GM12878 (cell line): ENCODE results near the gene OR2AJ1. TPM values are rescaled to one million over a fixed set of nuclear protein-coding genes. Genes with fewer than 3 reads are reported as not detected.

Source experiments
- ATAC-seq: fragments of 200-7000 bp; cut with Tn5 transposase; 3 replicates; pipeline ENCODE4 v1.9.1; 2020; ENCODE audit warnings: mild to moderate bottlenecking, moderate library complexity
- BruUV-seq: library from RNA; stranded (reverse); fragments of 400-500 nt; replicated peaks from 2 replicates; lab custom pipeline; 2021; lab: Mats Ljungman, UMichigan
- CTCF ChIA-PET: fragments of 300-600 bp; sonication (Branson Sonifier 250); formaldehyde crosslinking; extraction: SDS; loops from one replicate; lab custom pipeline; 2021; ENCODE audit warnings: inconsistent platforms; lab: Yijun Ruan, JAX
- POLR2A ChIA-PET: fragments of 350-600 bp; formaldehyde crosslinking; extraction: SDS; loops from one replicate; lab custom pipeline; 2021; ENCODE audit warnings: inconsistent platforms; lab: Charles Lee
- RAD21 ChIA-PET: fragments of 300-600 bp; sonication (Branson Sonifier 250); formaldehyde crosslinking; loops from one replicate; lab custom pipeline; 2023; ENCODE audit warnings: antibody characterized with exemption; ENCODE audit not compliant: unreplicated experiment; lab: Charles Lee
- SMC1A ChIA-PET: fragments of 300-600 bp; sonication (Branson Sonifier 250); formaldehyde crosslinking; loops from one replicate; lab custom pipeline; 2023; ENCODE audit not compliant: unreplicated experiment, uncharacterized antibody; lab: Charles Lee
- DNase-seq: peaks from one replicate; pipeline ENCODE4 v3.0.0-alpha.2; 2011; ENCODE audit warnings: low read depth, low spot score
- FAIRE-seq: peaks from 3 replicates; lab custom pipeline; 2011; peaks lifted over from hg19 to GRCh38; lab: Jason Lieb, UNC
- H2AFZ ChIP-seq: 2 replicates; pipeline ENCODE4 v1.6.0; 2011; ENCODE audit warnings: low read depth, low read length, control low read depth; ENCODE audit not compliant: control insufficient read depth
- H3K27ac ChIP-seq: 2 replicates; pipeline ENCODE4 v1.5.1; 2011; ENCODE audit warnings: control low read depth; ENCODE audit not compliant: control insufficient read depth, insufficient read depth
- H3K27me3 ChIP-seq, 2 experiments: replicated peaks in 1 of 2; 2 replicates each; pipeline versions ENCODE4 v1.6.0 to v1.6.1; 2011; ENCODE audit warnings: low read length in 1 of 2; ENCODE audit not compliant: control insufficient read depth in 2 of 2, insufficient read depth in 2 of 2
- H3K36me3 ChIP-seq, 2 experiments: 2 replicates each; pipeline ENCODE4 v1.5.1; 2011; ENCODE audit warnings: low read length in 1 of 2; ENCODE audit not compliant: control insufficient read depth in 2 of 2, insufficient read depth in 2 of 2
- H3K4me1 ChIP-seq: 2 replicates; pipeline ENCODE4 v1.6.1; 2011; ENCODE audit warnings: mild to moderate bottlenecking, low read length, moderate library complexity, mixed read lengths; ENCODE audit not compliant: control insufficient read depth, insufficient read depth
- H3K4me2 ChIP-seq: 2 replicates; pipeline ENCODE4 v1.6.0; 2011; ENCODE audit warnings: control low read depth; ENCODE audit not compliant: control insufficient read depth, insufficient read depth
- H3K4me3 ChIP-seq: fragments of 200-600 bp; sonication (generic); 2 replicates; pipeline ENCODE4 v1.5.1; 2016
- H3K79me2 ChIP-seq: 2 replicates; pipeline ENCODE4 v1.6.0; 2011; ENCODE audit warnings: low read length; ENCODE audit not compliant: control insufficient read depth, insufficient read depth
- H3K9ac ChIP-seq: 2 replicates; pipeline ENCODE4 v1.8.0; 2011; ENCODE audit warnings: low read length, control low read depth, mixed read lengths; ENCODE audit not compliant: control insufficient read depth, insufficient read depth
- H3K9me3 ChIP-seq: replicated peaks from 3 replicates; pipeline ENCODE4 v1.5.1; 2011; ENCODE audit warnings: mild to moderate bottlenecking, low read length; ENCODE audit not compliant: control insufficient read depth, insufficient read depth
- H4K20me1 ChIP-seq: 2 replicates; pipeline ENCODE4 v1.6.0; 2011; ENCODE audit not compliant: control insufficient read depth, insufficient read depth
- NFXL1 ChIP-seq: fragments of 450-650 bp; IDR thresholded peaks from 2 replicates; pipeline ENCODE4 v1.6.1; 2017; ENCODE audit warnings: antibody characterized with exemption, mild to moderate bottlenecking, borderline replicate concordance
- POLR2A ChIP-seq: IDR thresholded peaks from 2 replicates; pipeline ENCODE4 v1.6.1; 2011; ENCODE audit warnings: low read depth, mild to moderate bottlenecking, low read length
- ZNF207 ChIP-seq: fragments of 450-650 bp; IDR thresholded peaks from 2 replicates; pipeline ENCODE4 v1.6.1; 2014; ENCODE audit warnings: antibody characterized with exemption, mild to moderate bottlenecking, borderline replicate concordance
- ZNF384 ChIP-seq: IDR thresholded peaks from 2 replicates; pipeline ENCODE4 v1.6.1; 2012; ENCODE audit warnings: low read depth, mild to moderate bottlenecking, low read length, improper control_type of control experiment, borderline replicate concordance
- WGBS: methylation state at CpG from one replicate; pipeline ENCODE4 v1.1.6; 2016; ENCODE audit warnings: low lambda C conversion rate; ENCODE audit not compliant: insufficient replicate concordance, insufficient coverage; ENCODE audit errors: missing lambda C conversion rate; 5-methylcytosine and 5-hydroxymethylcytosine counted together
- in situ Hi-C: fragments of 300-500 bp; cut with MboI; formaldehyde crosslinking; loops from 9 replicates; pipeline ENCODE4 v1.14.3; 2018; ENCODE audit warnings: mixed read lengths
- intact Hi-C: fragments of 100-400 bp; cut with micrococcal nuclease; formaldehyde crosslinking; loops from one replicate; pipeline ENCODE4 v1.14.2; 2022; ENCODE audit not compliant: unreplicated experiment
- polyA plus RNA-seq, 11 experiments: library from polyadenylated mRNA; depleted of rRNA in 4 of 11; unstranded in 6 of 11; stranded (reverse) in 5 of 11; fragments of >200 nt; fragmentation: Nextera tagmentation in 4 of 11; fragmentation: Illumina TruSeq in 1 of 11; extraction: Ambion mirVana in 4 of 11; extraction: Trizol in 1 of 11; gene quantifications; 1 replicate in 1 of 11; 2 replicates in 10 of 11; pipeline versions ENCODE4 v1.2.1 to v1.2.3, GENCODE V29; 2011 to 2016; ENCODE audit warnings: inconsistent platforms in 2 of 11, missing spikeins in 2 of 11, low read depth in 1 of 11
- total RNA-seq, 4 experiments: library from RNA; depleted of rRNA in 3 of 4; stranded (reverse); fragments of >200 nt in 3 of 4; fragmentation: Illumina TruSeq in 1 of 4; extraction: Trizol in 1 of 4; gene quantifications; 2 replicates each; pipeline versions ENCODE4 v1.2.1 to v1.2.3, GENCODE V29; 2013 to 2021
- TF ChIP-seq, protein P1 (sequence below): fragments of 450-650 bp; IDR thresholded peaks from 2 replicates; pipeline ENCODE4 v1.6.1; 2018; ENCODE audit warnings: borderline replicate concordance, mild to moderate bottlenecking; ENCODE audit not compliant: partially characterized antibody
- TF ChIP-seq, protein P2 (sequence below): fragments of 450-650 bp; IDR thresholded peaks from 2 replicates; pipeline ENCODE4 v1.6.1; 2017; ENCODE audit warnings: mild to moderate bottlenecking, moderate library complexity
- TF ChIP-seq, protein P3 (sequence below): fragments of 450-650 bp; IDR thresholded peaks from 2 replicates; pipeline ENCODE4 v1.6.1; 2016; ENCODE audit warnings: mild to moderate bottlenecking, moderate library complexity, borderline replicate concordance
- TF ChIP-seq, protein P4 (sequence below): fragments of 450-650 bp; conservative IDR thresholded peaks from 2 replicates; pipeline ENCODE4 v1.6.1; 2017; ENCODE audit warnings: mild to moderate bottlenecking, moderate library complexity

OR2AJ1 gene
- total and polyA plus RNA-seq, 10 of the 15 experiments (the other 5 are each of a cell fraction or from before 2014, with no cell fraction given) = not detected

DNA sequence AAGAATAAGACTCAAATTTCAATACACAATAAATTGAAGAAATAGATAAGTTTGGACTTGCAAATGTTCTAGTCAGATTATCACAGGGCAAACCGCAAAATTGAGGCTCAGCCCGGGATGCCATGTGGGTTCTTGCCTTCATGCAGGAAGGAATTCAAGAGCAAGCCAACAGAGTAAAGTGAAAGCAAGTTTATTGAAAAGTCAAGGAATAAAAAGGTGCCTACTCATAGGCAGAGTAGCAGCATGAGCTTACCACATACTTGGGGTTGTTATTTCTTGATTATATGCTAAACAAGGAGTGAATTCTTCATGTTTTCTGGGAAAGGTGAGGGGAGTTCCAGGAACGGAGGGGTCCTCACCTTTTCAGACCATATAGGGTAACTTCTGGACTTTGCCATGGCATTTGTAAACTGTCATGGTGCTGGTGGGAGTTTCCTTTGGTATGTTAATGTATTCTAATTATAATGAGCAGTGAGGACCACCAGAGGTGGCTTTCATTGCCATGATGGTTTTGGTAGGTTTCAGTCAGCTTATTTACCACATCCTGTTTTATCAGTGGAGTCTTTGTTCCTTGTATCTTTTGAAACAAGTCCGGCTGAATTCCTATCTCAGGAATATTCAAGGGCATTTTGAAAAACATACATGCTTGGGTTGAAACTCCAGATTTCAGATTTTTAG is 38.4 kb downstream of the OR2AJ1 start:
- no peak overlapping the region for H2AFZ ChIP-seq
- TF ChIP-seq ZNF384 (no peak), NFXL1 (no peak), POLR2A (no peak), ZNF207 (no peak)
- TF ChIP-seq, protein P1, sequence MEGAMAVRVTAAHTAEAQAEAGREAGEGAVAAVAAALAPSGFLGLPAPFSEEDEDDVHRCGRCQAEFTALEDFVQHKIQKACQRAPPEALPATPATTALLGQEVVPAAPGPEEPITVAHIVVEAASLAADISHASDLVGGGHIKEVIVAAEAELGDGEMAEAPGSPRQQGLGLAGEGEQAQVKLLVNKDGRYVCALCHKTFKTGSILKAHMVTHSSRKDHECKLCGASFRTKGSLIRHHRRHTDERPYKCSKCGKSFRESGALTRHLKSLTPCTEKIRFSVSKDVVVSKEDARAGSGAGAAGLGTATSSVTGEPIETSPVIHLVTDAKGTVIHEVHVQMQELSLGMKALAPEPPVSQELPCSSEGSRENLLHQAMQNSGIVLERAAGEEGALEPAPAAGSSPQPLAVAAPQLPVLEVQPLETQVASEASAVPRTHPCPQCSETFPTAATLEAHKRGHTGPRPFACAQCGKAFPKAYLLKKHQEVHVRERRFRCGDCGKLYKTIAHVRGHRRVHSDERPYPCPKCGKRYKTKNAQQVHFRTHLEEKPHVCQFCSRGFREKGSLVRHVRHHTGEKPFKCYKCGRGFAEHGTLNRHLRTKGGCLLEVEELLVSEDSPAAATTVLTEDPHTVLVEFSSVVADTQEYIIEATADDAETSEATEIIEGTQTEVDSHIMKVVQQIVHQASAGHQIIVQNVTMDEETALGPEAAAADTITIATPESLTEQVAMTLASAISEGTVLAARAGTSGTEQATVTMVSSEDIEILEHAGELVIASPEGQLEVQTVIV = no peak
- TF ChIP-seq, protein P2, sequence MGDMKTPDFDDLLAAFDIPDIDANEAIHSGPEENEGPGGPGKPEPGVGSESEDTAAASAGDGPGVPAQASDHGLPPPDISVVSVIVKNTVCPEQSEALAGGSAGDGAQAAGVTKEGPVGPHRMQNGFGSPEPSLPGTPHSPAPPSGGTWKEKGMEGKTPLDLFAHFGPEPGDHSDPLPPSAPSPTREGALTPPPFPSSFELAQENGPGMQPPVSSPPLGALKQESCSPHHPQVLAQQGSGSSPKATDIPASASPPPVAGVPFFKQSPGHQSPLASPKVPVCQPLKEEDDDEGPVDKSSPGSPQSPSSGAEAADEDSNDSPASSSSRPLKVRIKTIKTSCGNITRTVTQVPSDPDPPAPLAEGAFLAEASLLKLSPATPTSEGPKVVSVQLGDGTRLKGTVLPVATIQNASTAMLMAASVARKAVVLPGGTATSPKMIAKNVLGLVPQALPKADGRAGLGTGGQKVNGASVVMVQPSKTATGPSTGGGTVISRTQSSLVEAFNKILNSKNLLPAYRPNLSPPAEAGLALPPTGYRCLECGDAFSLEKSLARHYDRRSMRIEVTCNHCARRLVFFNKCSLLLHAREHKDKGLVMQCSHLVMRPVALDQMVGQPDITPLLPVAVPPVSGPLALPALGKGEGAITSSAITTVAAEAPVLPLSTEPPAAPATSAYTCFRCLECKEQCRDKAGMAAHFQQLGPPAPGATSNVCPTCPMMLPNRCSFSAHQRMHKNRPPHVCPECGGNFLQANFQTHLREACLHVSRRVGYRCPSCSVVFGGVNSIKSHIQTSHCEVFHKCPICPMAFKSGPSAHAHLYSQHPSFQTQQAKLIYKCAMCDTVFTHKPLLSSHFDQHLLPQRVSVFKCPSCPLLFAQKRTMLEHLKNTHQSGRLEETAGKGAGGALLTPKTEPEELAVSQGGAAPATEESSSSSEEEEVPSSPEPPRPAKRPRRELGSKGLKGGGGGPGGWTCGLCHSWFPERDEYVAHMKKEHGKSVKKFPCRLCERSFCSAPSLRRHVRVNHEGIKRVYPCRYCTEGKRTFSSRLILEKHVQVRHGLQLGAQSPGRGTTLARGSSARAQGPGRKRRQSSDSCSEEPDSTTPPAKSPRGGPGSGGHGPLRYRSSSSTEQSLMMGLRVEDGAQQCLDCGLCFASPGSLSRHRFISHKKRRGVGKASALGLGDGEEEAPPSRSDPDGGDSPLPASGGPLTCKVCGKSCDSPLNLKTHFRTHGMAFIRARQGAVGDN = no peak
- TF ChIP-seq, protein P3, sequence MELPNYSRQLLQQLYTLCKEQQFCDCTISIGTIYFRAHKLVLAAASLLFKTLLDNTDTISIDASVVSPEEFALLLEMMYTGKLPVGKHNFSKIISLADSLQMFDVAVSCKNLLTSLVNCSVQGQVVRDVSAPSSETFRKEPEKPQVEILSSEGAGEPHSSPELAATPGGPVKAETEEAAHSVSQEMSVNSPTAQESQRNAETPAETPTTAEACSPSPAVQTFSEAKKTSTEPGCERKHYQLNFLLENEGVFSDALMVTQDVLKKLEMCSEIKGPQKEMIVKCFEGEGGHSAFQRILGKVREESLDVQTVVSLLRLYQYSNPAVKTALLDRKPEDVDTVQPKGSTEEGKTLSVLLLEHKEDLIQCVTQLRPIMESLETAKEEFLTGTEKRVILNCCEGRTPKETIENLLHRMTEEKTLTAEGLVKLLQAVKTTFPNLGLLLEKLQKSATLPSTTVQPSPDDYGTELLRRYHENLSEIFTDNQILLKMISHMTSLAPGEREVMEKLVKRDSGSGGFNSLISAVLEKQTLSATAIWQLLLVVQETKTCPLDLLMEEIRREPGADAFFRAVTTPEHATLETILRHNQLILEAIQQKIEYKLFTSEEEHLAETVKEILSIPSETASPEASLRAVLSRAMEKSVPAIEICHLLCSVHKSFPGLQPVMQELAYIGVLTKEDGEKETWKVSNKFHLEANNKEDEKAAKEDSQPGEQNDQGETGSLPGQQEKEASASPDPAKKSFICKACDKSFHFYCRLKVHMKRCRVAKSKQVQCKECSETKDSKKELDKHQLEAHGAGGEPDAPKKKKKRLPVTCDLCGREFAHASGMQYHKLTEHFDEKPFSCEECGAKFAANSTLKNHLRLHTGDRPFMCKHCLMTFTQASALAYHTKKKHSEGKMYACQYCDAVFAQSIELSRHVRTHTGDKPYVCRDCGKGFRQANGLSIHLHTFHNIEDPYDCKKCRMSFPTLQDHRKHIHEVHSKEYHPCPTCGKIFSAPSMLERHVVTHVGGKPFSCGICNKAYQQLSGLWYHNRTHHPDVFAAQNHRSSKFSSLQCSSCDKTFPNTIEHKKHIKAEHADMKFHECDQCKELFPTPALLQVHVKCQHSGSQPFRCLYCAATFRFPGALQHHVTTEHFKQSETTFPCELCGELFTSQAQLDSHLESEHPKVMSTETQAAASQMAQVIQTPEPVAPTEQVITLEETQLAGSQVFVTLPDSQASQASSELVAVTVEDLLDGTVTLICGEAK = no peak
- TF ChIP-seq, protein P4, sequence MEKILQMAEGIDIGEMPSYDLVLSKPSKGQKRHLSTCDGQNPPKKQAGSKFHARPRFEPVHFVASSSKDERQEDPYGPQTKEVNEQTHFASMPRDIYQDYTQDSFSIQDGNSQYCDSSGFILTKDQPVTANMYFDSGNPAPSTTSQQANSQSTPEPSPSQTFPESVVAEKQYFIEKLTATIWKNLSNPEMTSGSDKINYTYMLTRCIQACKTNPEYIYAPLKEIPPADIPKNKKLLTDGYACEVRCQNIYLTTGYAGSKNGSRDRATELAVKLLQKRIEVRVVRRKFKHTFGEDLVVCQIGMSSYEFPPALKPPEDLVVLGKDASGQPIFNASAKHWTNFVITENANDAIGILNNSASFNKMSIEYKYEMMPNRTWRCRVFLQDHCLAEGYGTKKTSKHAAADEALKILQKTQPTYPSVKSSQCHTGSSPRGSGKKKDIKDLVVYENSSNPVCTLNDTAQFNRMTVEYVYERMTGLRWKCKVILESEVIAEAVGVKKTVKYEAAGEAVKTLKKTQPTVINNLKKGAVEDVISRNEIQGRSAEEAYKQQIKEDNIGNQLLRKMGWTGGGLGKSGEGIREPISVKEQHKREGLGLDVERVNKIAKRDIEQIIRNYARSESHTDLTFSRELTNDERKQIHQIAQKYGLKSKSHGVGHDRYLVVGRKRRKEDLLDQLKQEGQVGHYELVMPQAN = no peak

More for the DNA sequence above, 38.4 kb downstream of the OR2AJ1 start:
- Histone ChIP-seq H3K27me3 (no peaks in the 10 kb centered on the region), H3K9me3 (no peaks in the 10 kb centered on the region; the same call in 2 of the 3 replicates), H3K79me2 (no peaks in the 10 kb centered on the region), H3K4me3 (no peak overlapping the region), H3K4me1 (peaks cover 9% of the 10 kb centered on the region), H3K27ac (no peak overlapping the region), H4K20me1 (no peaks in the 10 kb centered on the region), H3K9ac (no peak overlapping the region), H3K36me3 (no peaks in the 10 kb centered on the region), H3K4me2 (no peak overlapping the region)
- CTCF ChIA-PET = no interaction called here
- WGBS = 15% methylated on average over 4 of the region's 4 CpGs
- ATAC-seq = no peak
- POLR2A ChIA-PET = no interaction called here
- RAD21 ChIA-PET = no interaction called here
- SMC1A ChIA-PET = no interaction called here
- no TSS peak for BruUV-seq
- in situ Hi-C loops (no loop called here), intact Hi-C loops (no loop called here)
- FAIRE-seq = no peak
- DNase-seq = no peak
